Astrocyte of the hippocampus (primary cell): ENCODE data around the gene DOP1B.
"Not testable (repeated sequence)": the region's sequence is repeated elsewhere in the genome, so short reads cannot be mapped to it uniquely, and the experiment has no call there.

ENCODE experiments used
- DNase-seq: peaks from one replicate; pipeline ENCODE4 v3.0.0; 2011; ENCODE audit warnings: low read depth, low spot score

The DOP1B gene

DNA sequence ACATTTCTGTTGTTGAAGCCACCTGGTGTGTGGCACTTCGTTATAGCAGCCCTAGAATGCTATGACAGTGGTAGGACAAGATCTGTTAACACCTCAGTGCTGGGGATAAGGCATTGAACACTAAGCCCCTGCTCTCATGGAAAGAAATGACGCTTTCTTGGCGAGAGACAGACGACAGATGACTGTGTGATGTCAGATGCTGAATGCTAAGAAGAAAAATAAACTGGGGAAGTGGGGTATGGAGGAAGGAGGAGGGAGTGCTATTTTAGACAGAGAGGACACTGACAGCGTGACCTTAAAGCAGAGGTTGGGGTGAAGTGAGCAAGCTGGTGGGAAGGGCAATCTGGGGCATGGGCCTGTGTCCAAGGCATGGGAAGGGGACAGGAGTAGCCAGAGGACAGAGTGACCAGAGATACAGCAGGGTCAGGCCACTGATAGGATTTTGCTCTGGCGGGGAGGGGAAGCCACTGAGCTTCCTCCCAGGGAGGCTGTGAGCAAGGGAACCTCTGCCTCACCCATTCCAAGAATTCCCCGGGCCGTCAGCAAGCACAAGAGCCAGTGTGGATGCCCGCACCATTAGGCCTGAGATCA, 15.2 kb downstream of the DOP1B start:
- DNase-seq = no peak

- no peak for DNase-seq
Observed at GRCh38 chr21:36174780-36175179, 18.2 kb downstream of the DOP1B start.

DNA sequence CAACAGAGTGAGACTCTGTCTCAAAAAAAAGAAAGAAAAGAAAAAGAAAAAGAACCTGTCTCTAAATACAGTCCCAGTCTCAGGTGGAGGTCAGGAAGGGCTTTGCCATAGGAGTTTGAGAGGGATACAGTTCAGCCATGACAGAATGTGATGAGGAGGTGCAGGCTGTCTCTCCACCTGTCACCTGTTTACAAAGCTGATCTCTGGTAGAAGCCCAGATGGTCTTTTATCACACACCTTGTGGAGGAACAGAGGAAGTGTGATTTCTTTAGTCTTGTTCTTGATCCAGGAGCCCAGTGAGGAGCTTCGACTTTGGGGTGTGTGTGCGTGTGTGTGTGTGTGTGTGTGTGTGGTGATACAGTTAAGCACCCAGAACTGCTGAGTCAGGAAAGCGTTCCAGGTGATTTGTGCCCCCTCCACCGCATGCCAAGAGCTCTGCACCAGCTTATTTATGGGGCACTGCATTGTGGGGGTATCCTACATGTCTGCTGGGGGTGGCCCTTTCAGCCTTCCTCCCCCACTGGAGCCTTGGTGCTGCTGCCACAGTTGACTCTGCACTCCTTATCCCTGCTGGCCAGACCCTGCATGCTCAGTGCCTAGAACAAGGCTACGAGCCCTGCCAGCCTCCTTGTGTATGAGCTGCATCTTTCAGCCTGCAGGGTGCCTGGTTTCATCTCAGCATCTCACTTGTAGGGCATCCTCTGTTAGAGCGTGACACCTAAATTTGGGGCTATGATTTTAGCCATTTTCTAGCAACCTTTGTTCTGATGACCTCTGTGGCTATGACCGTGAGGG, 19.3 kb downstream of the DOP1B start:
- DNase-seq = no peak

DNA sequence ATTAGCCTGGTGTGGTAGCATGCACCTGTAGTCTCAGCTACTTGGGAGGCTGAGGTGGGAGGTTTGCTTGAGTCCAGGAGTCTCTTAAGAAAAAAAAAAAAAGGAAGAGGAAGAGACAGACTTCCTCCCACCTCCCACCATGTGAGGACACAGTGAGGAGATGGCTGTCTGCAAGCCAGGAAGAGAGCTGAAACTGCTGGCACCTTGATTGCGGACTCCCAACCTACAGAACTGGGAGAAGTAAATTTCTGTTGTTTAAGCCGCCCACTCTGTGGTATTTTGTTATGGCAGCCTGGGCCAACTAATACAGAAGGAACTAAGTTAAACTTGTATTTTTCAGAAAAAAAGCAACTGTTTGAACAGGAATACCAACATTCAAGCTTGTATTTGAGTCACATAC, 21.7 kb downstream of the DOP1B start:
- no peak for DNase-seq

DNA sequence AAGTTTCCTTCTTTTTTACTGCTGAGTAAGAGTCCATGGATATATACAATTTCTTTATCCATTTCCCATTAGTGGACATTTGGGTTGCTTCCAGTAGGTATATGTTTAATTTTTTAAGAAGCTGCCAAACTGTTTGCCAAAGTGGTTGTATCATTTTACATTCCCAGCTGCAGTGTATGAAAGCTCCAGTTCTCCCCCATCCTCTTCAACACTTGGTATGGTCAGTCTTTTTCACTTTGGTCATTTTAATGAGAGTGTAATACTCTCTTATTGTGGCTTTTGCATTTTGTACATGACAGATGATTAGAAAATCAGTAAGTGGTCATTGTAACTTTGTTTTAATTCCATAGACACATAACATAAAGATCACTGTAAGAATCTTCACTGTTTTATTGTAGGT, 22.5 kb downstream of the DOP1B start:
- DNase-seq = no peak

GRCh38 chr21:36180963-36181362, 24.3 kb downstream of the DOP1B start:
- no peak for DNase-seq

DNA sequence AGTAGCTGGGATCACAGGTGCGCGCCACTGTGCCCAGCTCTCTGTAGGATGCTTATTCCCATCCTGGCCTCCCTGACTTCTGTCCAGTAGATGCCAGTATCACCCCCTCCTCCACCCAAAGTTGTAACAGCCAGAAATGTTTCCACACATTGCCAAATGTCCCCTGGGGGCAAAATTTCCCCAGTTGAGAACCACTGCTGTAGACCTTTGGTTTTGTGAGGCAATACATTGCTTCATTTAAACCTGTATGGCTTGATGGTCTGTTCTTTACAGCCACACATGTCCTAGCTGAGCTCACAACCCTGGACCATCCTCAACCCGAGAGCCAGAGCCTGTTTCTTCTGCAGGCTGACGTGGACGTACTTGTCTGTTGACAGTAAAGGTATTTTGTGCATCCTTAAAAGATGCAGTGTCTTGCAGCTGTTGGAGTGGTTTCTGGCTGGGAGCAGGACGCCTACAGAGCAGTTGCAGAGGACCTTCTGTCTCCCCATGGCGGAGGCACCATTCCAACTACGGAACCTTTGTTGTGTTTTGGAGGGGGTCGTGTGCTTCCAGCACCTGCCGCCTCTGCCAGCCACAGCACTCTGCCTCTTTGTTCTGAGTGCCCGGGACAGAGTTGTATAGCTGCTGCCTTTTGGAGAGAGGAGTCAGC, 26.6 kb downstream of the DOP1B start:
- no peak for DNase-seq

GRCh38 chr21:36184545-36184944, 27.9 kb downstream of the DOP1B start:
- DNase-seq = no peak

DNA sequence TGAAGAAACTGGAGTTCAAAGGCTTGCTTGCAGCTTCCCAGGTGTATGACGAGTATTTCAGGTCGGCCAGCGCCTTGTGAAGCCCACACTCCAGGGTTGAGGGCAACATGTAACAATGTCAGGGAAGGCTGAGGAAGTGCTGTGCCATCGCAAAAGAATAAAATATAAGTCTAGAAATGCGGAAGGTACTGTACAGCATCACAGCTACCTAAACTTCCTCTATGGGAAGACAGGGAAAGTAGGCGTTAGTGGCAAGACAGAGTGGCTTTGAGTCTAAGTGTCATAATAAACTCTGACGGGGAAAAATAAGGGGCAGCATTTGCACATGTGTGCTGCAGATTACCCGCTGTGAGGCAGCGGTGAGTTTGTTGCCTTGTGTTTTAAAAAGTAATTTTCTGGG, 28.9 kb downstream of the DOP1B start:
- DNase-seq = no peak

DNA sequence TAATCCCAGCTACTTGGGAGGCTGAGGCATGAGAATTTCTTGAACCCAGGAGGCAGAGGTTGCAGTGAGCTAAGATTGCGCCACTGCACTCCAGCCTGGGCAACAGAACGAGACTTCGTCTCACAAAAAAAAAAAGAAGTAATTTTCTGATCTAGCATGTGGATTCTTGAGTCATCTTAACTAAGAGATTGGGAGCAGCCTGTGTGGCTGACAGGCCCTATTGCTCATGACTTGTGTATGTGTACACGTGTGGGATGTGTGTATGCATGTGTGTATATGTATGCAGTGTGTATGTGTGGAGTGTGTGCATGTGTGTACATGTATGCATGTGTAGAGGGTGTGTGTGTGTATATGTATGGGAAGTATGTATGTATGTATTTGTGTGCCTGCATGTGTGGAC, 29.5 kb downstream of the DOP1B start:
- no peak for DNase-seq

DNA sequence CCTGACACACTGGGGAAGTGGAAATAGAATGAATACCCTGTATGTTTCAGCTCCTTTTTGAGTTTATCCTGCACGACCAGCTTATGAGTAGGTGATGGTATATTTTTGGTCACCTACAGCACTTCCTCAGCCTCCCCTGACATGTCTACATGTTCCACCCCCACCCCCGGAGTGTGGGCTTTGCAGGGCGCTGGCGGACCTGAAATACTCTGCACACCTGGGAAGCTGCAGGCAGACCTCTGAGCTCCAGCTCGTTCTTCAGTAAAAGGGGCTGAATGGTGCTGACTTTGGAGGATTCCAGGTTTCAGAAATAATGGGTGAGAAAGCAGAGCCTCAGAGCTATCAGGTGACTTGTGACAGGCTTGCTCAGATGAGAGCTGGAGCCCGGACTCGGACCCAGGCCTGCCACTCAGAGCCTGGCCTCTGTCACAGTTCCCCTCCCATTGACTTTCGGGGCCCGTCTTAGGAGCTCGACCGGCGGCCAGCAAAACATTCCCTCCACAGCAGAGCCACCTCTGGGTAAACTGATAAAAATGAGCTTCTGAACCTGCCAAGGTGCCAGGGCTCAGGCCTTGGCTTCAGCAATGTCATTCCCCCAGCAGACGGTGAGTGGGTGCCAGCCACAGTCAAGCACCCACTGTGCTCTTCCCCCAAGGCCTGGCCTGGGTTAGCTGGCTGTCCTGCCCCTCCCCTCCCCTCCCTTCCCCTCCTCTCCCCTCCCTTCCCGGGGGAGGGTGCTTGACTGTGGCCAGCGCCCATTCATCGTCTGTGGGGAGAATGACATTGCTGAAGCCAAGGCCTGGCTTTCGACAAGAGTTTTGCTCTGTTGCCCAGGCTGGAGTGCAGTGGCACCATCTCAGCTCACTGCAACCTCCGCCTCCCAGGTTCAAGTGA, 30.1 kb downstream of the DOP1B start:
- no peak for DNase-seq

DNA sequence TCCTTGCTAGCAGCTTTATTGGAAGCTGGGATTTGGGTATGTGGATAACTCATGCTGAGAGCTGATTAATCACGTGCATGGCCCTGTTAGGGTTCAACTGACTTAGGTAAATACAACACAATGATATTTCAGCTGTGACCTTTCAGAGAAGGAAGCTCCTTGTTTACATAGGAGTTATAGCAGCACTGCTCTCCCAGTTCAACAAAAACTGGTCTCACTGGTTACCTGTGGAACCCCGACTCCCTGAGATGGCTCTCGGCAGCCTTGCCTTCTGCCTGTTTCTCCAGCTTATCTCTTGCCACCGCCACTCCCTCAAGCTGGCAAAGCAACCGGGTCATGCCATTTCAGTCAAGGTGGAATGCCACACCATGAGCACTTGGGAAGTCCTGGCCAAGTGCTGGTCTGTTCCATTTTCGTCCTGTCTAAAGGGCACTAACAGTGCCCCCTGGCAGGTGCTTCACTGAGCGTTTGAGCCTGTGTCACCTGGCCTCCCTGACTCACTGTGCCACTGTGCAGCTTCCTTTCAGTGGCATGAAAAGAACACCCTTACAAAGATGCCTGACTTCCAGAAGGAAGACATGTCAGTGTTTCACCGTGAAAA, 31.6 kb downstream of the DOP1B start:
- no peak for DNase-seq

DNA sequence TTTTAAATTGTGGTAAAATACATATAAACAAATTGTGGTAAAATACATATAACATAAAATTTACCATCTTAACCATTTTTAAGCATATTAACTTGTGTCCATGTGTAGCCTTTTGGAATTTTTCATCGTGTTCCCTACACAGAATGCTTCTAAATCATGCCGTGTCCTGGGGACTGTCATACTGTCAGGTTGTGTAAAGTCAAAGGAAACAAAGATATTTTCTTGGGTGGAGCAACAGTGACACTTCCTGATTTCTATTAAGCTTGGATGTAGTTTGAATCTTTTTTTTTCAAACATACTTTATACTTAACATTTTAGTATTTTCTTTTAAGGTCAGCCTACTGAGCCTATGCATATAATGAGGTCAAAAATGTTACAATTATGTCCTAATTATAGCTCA, 32.3 kb downstream of the DOP1B start:
- DNase-seq = no peak

DNA sequence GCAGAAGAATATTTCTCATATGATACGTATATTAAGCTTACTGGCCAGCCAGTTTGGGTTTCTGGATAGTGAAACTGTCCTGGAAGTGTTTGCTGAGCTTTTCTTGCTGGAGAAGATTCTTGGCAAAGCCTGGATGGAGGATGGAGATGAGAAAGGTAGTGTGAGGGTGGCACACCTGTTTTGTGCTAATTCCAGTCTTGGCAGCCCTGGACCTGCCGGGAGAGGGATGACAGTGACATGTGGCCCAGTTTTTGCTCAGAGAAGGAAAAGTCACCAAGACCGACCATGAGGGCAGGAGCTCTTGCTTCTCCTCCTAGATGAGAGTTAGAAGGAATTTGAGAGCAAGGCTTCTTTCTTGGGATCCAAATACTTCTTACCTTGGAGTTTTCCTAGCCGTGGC, 34.1 kb downstream of the DOP1B start:
- no peak for DNase-seq

GRCh38 chr21:36193200-36193599, 36.6 kb downstream of the DOP1B start:
- DNase-seq = no peak

- DNase-seq = no peak
Observed at GRCh38 chr21:36194024-36194423, 37.4 kb downstream of the DOP1B start.

DNA sequence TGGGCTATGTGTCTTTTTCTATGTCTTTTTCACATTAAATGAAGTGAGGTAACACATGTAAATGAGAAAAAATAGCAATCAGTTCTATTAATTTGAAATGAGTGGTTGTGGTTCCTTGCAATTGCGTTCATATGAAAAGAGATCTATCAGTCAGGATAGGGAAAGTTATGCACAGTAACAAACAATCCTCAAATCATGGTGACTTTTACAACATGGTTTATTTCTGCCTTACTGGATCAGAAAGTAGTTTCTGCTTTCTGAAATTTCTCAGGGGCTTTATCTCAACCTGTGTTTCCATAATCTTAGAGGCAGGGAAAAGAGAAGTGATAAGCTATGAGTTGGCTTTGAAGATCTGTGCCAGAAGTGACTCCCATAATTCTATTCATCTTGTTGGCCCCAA, 39.0 kb downstream of the DOP1B start:
- no peak for DNase-seq

- DNase-seq = no peak
Observed at GRCh38 chr21:36199021-36199420, 42.4 kb downstream of the DOP1B start.

GRCh38 chr21:36199575-36199974, 43.0 kb downstream of the DOP1B start:
- DNase-seq = not testable (repeated sequence)

DNA sequence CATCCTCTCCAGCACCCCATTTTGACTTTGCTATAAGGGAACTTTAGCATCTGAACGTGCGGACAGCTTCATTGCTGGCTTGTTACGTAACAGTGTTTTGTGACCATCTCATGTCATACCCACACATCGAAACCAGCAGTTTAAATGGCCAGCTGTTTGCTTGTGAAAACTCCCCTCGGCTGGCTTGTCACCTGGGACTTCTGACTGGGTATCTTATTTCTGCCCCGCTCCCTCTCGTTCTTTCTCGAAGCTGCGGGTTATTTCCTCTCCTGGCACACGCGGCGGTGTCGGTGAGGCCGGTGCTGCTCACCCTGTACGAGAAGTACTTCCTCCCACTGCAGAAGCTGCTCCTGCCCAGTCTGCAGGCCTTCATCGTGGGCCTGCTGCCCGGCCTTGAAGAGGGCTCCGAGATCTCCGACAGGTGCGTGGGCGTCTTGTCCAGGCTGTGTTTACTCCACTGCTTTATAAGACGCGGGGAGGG, 43.5 kb downstream of the DOP1B start:
- DNase-seq = no peak
